ENCODE results near the gene NIPAL1. TPM values are rescaled to one million over a fixed set of nuclear protein-coding genes. Genes with fewer than 3 reads are reported as not detected.

NIPAL1 gene
- total RNA-seq, 4 donors from 2014 or later: 30.2 to 37.5 (median 33.9) TPM

DNA sequence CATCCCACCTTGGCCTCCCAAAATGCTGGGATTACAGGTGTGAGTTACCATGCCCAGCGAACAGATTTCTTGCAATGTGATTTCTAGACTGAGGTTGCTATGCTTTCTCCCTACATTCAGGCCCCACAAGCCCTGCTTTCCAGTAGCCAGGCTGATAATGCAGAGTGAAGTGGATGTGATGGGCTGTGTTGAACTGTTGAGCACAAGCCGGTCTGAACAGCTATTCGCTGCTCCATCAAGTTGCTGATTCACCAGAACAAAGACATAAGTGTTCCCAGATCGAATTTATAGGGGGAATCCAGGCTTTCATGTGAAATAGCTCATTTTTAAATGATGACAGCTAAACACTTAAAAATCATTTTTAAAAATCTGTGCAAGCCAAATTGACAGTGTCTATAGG is 8.0 kb downstream of the NIPAL1 start:
- WGBS, 2 donors: 81 to 90% methylated on average over 4 of the region's 4 CpGs
- DNase-seq: no peak
- Histone ChIP-seq H3K27me3 (no peaks in the 10 kb centered on the region), H3K9me3 (no peaks in the 10 kb centered on the region), H3K4me3 (no peak overlapping the region), H3K4me1 (peaks cover 0 to 4% (median 0%) of the 10 kb centered on the region in 3 donors), H3K27ac (no peak overlapping the region), H3K36me3 (peaks cover 0 to 49% (median 0%) of the 10 kb centered on the region in 3 donors)
- intact Hi-C loops (cut with DNase I): no loop called here
- TF ChIP-seq, protein P1, sequence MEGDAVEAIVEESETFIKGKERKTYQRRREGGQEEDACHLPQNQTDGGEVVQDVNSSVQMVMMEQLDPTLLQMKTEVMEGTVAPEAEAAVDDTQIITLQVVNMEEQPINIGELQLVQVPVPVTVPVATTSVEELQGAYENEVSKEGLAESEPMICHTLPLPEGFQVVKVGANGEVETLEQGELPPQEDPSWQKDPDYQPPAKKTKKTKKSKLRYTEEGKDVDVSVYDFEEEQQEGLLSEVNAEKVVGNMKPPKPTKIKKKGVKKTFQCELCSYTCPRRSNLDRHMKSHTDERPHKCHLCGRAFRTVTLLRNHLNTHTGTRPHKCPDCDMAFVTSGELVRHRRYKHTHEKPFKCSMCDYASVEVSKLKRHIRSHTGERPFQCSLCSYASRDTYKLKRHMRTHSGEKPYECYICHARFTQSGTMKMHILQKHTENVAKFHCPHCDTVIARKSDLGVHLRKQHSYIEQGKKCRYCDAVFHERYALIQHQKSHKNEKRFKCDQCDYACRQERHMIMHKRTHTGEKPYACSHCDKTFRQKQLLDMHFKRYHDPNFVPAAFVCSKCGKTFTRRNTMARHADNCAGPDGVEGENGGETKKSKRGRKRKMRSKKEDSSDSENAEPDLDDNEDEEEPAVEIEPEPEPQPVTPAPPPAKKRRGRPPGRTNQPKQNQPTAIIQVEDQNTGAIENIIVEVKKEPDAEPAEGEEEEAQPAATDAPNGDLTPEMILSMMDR (IDR thresholded peaks at IDR 0.05): no peak
- no peak for TF ChIP-seq POLR2A (IDR thresholded peaks at IDR 0.05)

DNA sequence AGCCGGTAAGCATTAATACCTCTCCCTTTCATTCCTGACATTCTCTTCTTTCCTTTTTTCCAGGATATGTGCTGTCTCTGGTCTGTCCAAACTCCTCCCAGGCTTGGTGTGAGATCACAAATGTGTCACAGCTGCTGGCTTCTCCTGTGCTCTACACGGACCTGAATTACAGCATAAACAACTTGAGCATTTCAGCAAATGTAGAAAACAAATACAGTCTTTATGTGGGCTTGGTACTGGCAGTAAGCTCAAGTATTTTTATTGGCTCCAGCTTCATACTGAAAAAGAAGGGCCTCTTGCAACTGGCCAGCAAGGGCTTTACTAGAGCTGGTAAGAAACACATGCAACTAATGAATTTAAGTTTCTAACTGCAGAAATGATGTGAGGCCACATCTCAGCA is 8.4 kb downstream of the NIPAL1 start:
- 26 to 57% methylated on average over 2 of the region's 2 CpGs for WGBS, 2 donors
- DNase-seq: no peak
- H3K9me3 ChIP-seq: no peaks in the 10 kb centered on the region
- no peaks in the 10 kb centered on the region for H3K4me1 ChIP-seq
- intact Hi-C loops (cut with DNase I): no loop called here
- H3K27ac ChIP-seq: no peak overlapping the region
- H3K27me3 ChIP-seq: no peaks in the 10 kb centered on the region
- TF ChIP-seq, protein P1 (IDR thresholded peaks at IDR 0.05): no peak
- TF ChIP-seq POLR2A (IDR thresholded peaks at IDR 0.05): no peak
- peaks cover 0 to 49% (median 0%) of the 10 kb centered on the region in 3 donors for H3K36me3 ChIP-seq
- H3K4me3 ChIP-seq: no peak overlapping the region

DNA sequence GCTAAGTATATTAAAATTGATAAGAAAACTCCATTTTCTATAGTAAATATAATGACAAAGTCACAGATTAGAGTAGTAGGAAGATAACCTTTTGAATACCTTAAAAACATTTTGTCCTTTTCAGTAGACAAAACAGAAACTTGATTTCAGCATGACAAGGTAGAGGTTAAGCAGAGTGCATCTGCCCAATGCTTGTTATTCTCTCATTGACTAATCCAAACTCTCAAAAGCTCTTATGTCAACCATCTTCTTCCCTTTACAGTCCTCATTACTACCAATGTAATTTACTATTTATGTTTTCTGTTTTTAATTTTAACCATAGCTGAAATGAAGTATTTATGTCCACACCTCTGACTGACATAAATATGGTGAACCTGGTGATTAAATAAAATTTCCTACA is 11.1 kb downstream of the NIPAL1 start:
- no peak overlapping the region for H3K4me3 ChIP-seq
- H3K27me3 ChIP-seq: no peaks in the 10 kb centered on the region
- peaks cover 0 to 50% (median 0%) of the 10 kb centered on the region in 3 donors for H3K36me3 ChIP-seq
- TF ChIP-seq POLR2A (IDR thresholded peaks at IDR 0.05): no peak
- TF ChIP-seq, protein P1 (IDR thresholded peaks at IDR 0.05): no peak
- H3K4me1 ChIP-seq: no peaks in the 10 kb centered on the region
- H3K9me3 ChIP-seq: no peaks in the 10 kb centered on the region
- no peak overlapping the region for H3K27ac ChIP-seq
- no peak for DNase-seq
- intact Hi-C loops (cut with DNase I): no loop called here

DNA sequence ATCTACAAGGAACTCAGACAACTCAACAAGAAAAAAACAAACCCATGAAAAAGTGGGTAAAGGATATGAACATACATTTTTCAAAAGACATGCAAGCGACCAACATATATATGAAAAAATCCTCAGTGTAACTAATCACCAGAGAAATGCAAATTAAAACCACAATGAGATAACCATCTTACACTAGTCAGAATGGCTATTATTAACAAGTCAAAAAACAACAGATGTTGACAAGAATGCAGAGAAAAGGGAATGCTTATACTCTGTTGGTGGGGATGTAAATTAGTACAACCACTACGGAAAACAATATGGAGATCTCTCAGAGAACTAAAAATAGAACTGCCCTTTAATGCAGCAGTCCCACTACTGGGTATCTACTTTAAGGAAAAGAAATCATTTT is 12.1 kb downstream of the NIPAL1 start:
- no peak overlapping the region for H3K27ac ChIP-seq
- no peak overlapping the region for H3K4me3 ChIP-seq
- 27 to 73% methylated on average over 2 of the region's 2 CpGs for WGBS, 2 donors
- peaks cover 0 to 55% (median 0%) of the 10 kb centered on the region in 3 donors for H3K36me3 ChIP-seq
- no peaks in the 10 kb centered on the region for H3K27me3 ChIP-seq
- DNase-seq: no peak
- no peaks in the 10 kb centered on the region for H3K9me3 ChIP-seq
- H3K4me1 ChIP-seq: no peaks in the 10 kb centered on the region
- TF ChIP-seq, protein P1 (IDR thresholded peaks at IDR 0.05): no peak
- TF ChIP-seq POLR2A (IDR thresholded peaks at IDR 0.05): no peak
- intact Hi-C loops (cut with DNase I): no loop called here

DNA sequence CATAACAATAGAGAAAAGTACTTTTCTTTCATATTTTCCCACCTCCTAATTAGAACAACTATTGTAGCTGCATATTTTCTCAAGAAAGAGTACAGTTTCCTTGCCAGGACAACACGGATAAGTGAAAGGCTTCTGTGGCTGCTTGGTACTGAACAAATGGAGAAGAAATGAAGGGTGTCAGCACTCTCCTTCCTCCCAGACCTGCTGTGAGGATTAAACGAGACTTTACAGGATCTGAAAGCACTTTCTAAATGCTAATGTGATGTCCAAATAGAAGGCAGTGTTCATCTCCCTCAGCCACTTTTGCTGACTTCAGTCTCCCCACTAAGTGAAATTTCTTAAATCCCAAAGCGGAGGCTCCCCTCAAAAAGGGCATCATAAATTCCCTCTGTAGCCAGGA is 13.9 kb downstream of the NIPAL1 start:
- Histone ChIP-seq H3K4me1 (no peaks in the 10 kb centered on the region), H3K36me3 (peaks cover 0 to 57% (median 0%) of the 10 kb centered on the region in 3 donors), H3K27me3 (no peaks in the 10 kb centered on the region), H3K27ac (no peak overlapping the region), H3K4me3 (no peak overlapping the region), H3K9me3 (no peaks in the 10 kb centered on the region)
- TF ChIP-seq POLR2A (IDR thresholded peaks at IDR 0.05): no peak
- TF ChIP-seq, protein P1 (IDR thresholded peaks at IDR 0.05): no peak
- intact Hi-C loops (cut with DNase I): no loop called here
- no peak for DNase-seq
- WGBS, 2 donors: 59 to 72% methylated on average over 3 of the region's 3 CpGs

All from esophagus squamous epithelium (tissue), 5 donors.